HAP-1 (cell line): ENCODE data around the gene PACRG.
A peak's percentile ranks its signal among the peaks of the same experiment; 100 is the strongest.

ENCODE experiments used
- DNase-seq, 2 experiments: peaks; one replicate each; pipeline ENCODE4 v3.0.0-alpha.2; 2016 to 2020; ENCODE audit warnings: low spot score in 2 of 2
- H3K27me3 ChIP-seq: fragments of 250-450 bp; sonication (Bioruptor Pico); 2 replicates; pipeline ENCODE4 v1.5.1; 2020; ENCODE audit warnings: low read depth, mild to moderate bottlenecking, moderate library complexity
- H3K36me3 ChIP-seq: fragments of 250-450 bp; sonication (Bioruptor Pico); replicated peaks from 2 replicates; pipeline ENCODE4 v1.5.1; 2020; ENCODE audit warnings: mild to moderate bottlenecking
- H3K4me1 ChIP-seq: fragments of 250-450 bp; sonication (Bioruptor Pico); 2 replicates; pipeline ENCODE4 v1.5.1; 2020; ENCODE audit warnings: mild to moderate bottlenecking
- H3K4me3 ChIP-seq: fragments of 250-450 bp; sonication (Bioruptor Pico); 2 replicates; pipeline ENCODE4 v1.5.1; 2020; ENCODE audit warnings: mild to moderate bottlenecking, moderate library complexity
- H3K9me3 ChIP-seq: fragments of 250-450 bp; sonication (Bioruptor Pico); 2 replicates; pipeline ENCODE4 v1.5.1; 2020; ENCODE audit warnings: mild to moderate bottlenecking, moderate library complexity
- in situ Hi-C: fragments of 300-500 bp; cut with MboI; formaldehyde crosslinking; loops from 3 replicates; pipeline ENCODE4 v1.14.3; 2020; ENCODE audit warnings: low sequenced_read_pairs, inconsistent platforms, mixed read lengths

The PACRG gene

GRCh38 chr6:162699961-162700360 lies 27.8 kb upstream of the PACRG start:
- Histone ChIP-seq H3K4me1 (peaks cover 5% of the 10 kb centered on the region), H3K27me3 (no peaks in the 10 kb centered on the region), H3K36me3 (no peaks in the 10 kb centered on the region), H3K9me3 (no peaks in the 10 kb centered on the region), H3K4me3 (no peak overlapping the region)
- DNase-seq = no peak
- in situ Hi-C loops = no loop called here

GRCh38 chr6:162700966-162701365 lies 26.8 kb upstream of the PACRG start:
- Histone ChIP-seq H3K4me1 (peaks cover 5% of the 10 kb centered on the region), H3K27me3 (no peaks in the 10 kb centered on the region), H3K4me3 (no peak overlapping the region), H3K36me3 (no peaks in the 10 kb centered on the region), H3K9me3 (no peaks in the 10 kb centered on the region)
- no peak for DNase-seq
- in situ Hi-C loops = no loop called here

GRCh38 chr6:162701551-162701950 lies 26.2 kb upstream of the PACRG start:
- DNase-seq = no peak
- Histone ChIP-seq H3K36me3 (no peaks in the 10 kb centered on the region), H3K9me3 (no peaks in the 10 kb centered on the region), H3K27me3 (no peaks in the 10 kb centered on the region), H3K4me1 (peaks cover 5% of the 10 kb centered on the region), H3K4me3 (no peak overlapping the region)
- in situ Hi-C loops = no loop called here

GRCh38 chr6:162702446-162702845 lies 25.3 kb upstream of the PACRG start:
- H3K9me3 ChIP-seq = no peaks in the 10 kb centered on the region
- DNase-seq = peak in 1 of 2 experiments; percentile 83
- H3K36me3 ChIP-seq = no peaks in the 10 kb centered on the region
- no peaks in the 10 kb centered on the region for H3K27me3 ChIP-seq
- in situ Hi-C loops = no loop called here
- no peak overlapping the region for H3K4me3 ChIP-seq
- H3K4me1 ChIP-seq = peaks cover 5% of the 10 kb centered on the region

GRCh38 chr6:162704001-162704400 lies 23.8 kb upstream of the PACRG start:
- Histone ChIP-seq H3K9me3 (no peaks in the 10 kb centered on the region), H3K4me3 (no peak overlapping the region), H3K4me1 (peaks cover 5% of the 10 kb centered on the region), H3K36me3 (no peaks in the 10 kb centered on the region), H3K27me3 (no peaks in the 10 kb centered on the region)
- DNase-seq = no peak
- in situ Hi-C loops = no loop called here

- DNase-seq = no peak
- Histone ChIP-seq H3K27me3 (no peaks in the 10 kb centered on the region), H3K4me3 (no peak overlapping the region), H3K9me3 (no peaks in the 10 kb centered on the region), H3K4me1 (peaks cover 5% of the 10 kb centered on the region), H3K36me3 (no peaks in the 10 kb centered on the region)
- in situ Hi-C loops = no loop called here
These were observed 22.0 kb upstream of the PACRG start for GRCh38 chr6:162705736-162706135.

GRCh38 chr6:162706232-162706631 lies 21.5 kb upstream of the PACRG start:
- in situ Hi-C loops = no loop called here
- Histone ChIP-seq H3K4me3 (no peak overlapping the region), H3K4me1 (peaks cover 5% of the 10 kb centered on the region), H3K9me3 (no peaks in the 10 kb centered on the region), H3K36me3 (no peaks in the 10 kb centered on the region), H3K27me3 (no peaks in the 10 kb centered on the region)
- DNase-seq = peak in 1 of 2 experiments; percentile 26

GRCh38 chr6:162708971-162709370 lies 18.8 kb upstream of the PACRG start:
- Histone ChIP-seq H3K27me3 (no peaks in the 10 kb centered on the region), H3K4me1 (no peaks in the 10 kb centered on the region), H3K9me3 (no peaks in the 10 kb centered on the region), H3K36me3 (no peaks in the 10 kb centered on the region), H3K4me3 (no peak overlapping the region)
- in situ Hi-C loops = no loop called here
- DNase-seq = no peak

GRCh38 chr6:162709431-162709830 lies 18.3 kb upstream of the PACRG start:
- in situ Hi-C loops = no loop called here
- DNase-seq = no peak
- H3K36me3 ChIP-seq = no peaks in the 10 kb centered on the region
- H3K4me3 ChIP-seq = no peak overlapping the region
- H3K27me3 ChIP-seq = no peaks in the 10 kb centered on the region
- peaks cover 4% of the 10 kb centered on the region; the same call in 1 of the 2 replicates for H3K4me1 ChIP-seq
- no peaks in the 10 kb centered on the region for H3K9me3 ChIP-seq

- H3K4me1 ChIP-seq = peaks cover 4% of the 10 kb centered on the region; the same call in 1 of the 2 replicates
- H3K36me3 ChIP-seq = no peaks in the 10 kb centered on the region
- in situ Hi-C loops = no loop called here
- H3K9me3 ChIP-seq = no peaks in the 10 kb centered on the region
- no peaks in the 10 kb centered on the region for H3K27me3 ChIP-seq
- H3K4me3 ChIP-seq = no peak overlapping the region
- DNase-seq = no peak
These were observed 17.4 kb upstream of the PACRG start for GRCh38 chr6:162710419-162710818.

- Histone ChIP-seq H3K27me3 (no peaks in the 10 kb centered on the region), H3K4me1 (peaks cover 4% of the 10 kb centered on the region; the same call in 1 of the 2 replicates), H3K4me3 (no peak overlapping the region), H3K9me3 (no peaks in the 10 kb centered on the region), H3K36me3 (no peaks in the 10 kb centered on the region)
- in situ Hi-C loops = no loop called here
- no peak for DNase-seq
These were observed 16.8 kb upstream of the PACRG start for GRCh38 chr6:162710936-162711335.

GRCh38 chr6:162711376-162711775 lies 16.4 kb upstream of the PACRG start:
- no peak for DNase-seq
- Histone ChIP-seq H3K27me3 (no peaks in the 10 kb centered on the region), H3K4me1 (peaks cover 4% of the 10 kb centered on the region; the same call in 1 of the 2 replicates), H3K36me3 (no peaks in the 10 kb centered on the region), H3K4me3 (no peak overlapping the region), H3K9me3 (no peaks in the 10 kb centered on the region)
- in situ Hi-C loops = no loop called here

GRCh38 chr6:162712694-162713093 lies 15.1 kb upstream of the PACRG start:
- Histone ChIP-seq H3K4me1 (peaks cover 4% of the 10 kb centered on the region; the same call in 1 of the 2 replicates), H3K9me3 (no peaks in the 10 kb centered on the region), H3K27me3 (no peaks in the 10 kb centered on the region), H3K4me3 (no peak overlapping the region), H3K36me3 (no peaks in the 10 kb centered on the region)
- no peak for DNase-seq
- in situ Hi-C loops = no loop called here

- H3K4me1 ChIP-seq = peaks cover 4% of the 10 kb centered on the region; the same call in 1 of the 2 replicates
- H3K9me3 ChIP-seq = no peaks in the 10 kb centered on the region
- peak in 1 of 2 experiments; percentile 40 for DNase-seq
- no peak overlapping the region for H3K4me3 ChIP-seq
- no peaks in the 10 kb centered on the region for H3K27me3 ChIP-seq
- in situ Hi-C loops = no loop called here
- no peaks in the 10 kb centered on the region for H3K36me3 ChIP-seq
These were observed 13.6 kb upstream of the PACRG start for GRCh38 chr6:162713974-162714780.
